Ishikawa (cell line): ENCODE data around the gene EGFLAM.

ENCODE experiments used
- CEBPB ChIP-seq: IDR thresholded peaks from 2 replicates; pipeline ENCODE4 v1.6.1; 2012
- CREB1 ChIP-seq: IDR thresholded peaks from 2 replicates; pipeline ENCODE4 v1.6.1; 2012; ENCODE audit warnings: low read depth
- EGR1 ChIP-seq: IDR thresholded peaks from 2 replicates; pipeline ENCODE4 v1.6.1; 2012
- EP300 ChIP-seq: IDR thresholded peaks from 2 replicates; pipeline ENCODE4 v1.6.1; 2012; ENCODE audit warnings: borderline replicate concordance
- FOXM1 ChIP-seq: IDR thresholded peaks from 2 replicates; pipeline ENCODE4 v1.6.1; 2012; ENCODE audit warnings: low read depth, borderline replicate concordance
- NFIC ChIP-seq: IDR thresholded peaks from 2 replicates; pipeline ENCODE4 v1.6.1; 2012
- RAD21 ChIP-seq: IDR thresholded peaks from 2 replicates; pipeline ENCODE4 v1.6.1; 2012; ENCODE audit warnings: low read depth
- TAF1 ChIP-seq: IDR thresholded peaks from 2 replicates; pipeline ENCODE4 v1.6.1; 2012; ENCODE audit warnings: low read depth, mild to moderate bottlenecking
- TCF12 ChIP-seq: IDR thresholded peaks from 2 replicates; pipeline ENCODE4 v1.6.1; 2012; ENCODE audit warnings: low read depth
- TEAD4 ChIP-seq: IDR thresholded peaks from 2 replicates; pipeline ENCODE4 v1.6.1; 2012
- YY1 ChIP-seq: IDR thresholded peaks from 2 replicates; pipeline ENCODE4 v1.6.1; 2012; ENCODE audit warnings: low read depth
- ZBTB7A ChIP-seq: IDR thresholded peaks from 2 replicates; pipeline ENCODE4 v1.6.1; 2012; ENCODE audit warnings: low read depth
- TF ChIP-seq, protein P1 (sequence below): IDR thresholded peaks from 2 replicates; pipeline ENCODE4 v1.6.1; 2012
- TF ChIP-seq, protein P2 (sequence below): IDR thresholded peaks from 2 replicates; pipeline ENCODE4 v1.6.1; 2012
- TF ChIP-seq, protein P3 (sequence below): IDR thresholded peaks from 2 replicates; pipeline ENCODE4 v1.6.1; 2012; ENCODE audit warnings: low read depth, mild to moderate bottlenecking

Gene EGFLAM

GRCh38 chr5:38445374-38446028, 187.1 kb downstream of the EGFLAM start:
- TF ChIP-seq EGR1, result peak; percentile 29; the same call in 1 of the 2 replicates
- no peak for TF ChIP-seq TCF12

DNA sequence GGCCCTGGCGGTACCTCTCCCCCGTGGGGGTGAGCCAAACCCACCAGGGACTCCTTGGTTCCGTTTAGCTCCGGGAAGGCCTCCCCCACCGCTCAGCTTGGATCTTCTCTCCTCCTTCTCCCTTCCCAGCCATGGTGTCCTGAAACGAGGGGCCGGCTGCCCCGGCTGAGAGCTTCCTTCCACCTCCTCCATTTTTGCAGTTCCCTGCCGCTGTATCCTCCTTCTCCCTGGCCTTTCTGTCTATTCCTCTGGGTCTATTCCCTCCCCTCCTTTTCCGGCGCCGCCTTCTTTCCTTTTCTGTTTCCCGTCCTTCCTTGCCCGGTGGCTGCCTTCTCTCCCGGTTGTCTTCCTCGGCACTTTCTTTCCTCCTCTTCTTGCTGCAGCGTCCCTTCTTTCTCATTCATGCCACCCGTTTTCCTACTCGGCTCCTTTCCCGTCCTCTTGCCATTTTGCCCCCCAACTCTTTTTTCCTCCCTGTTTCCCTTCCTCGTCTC, 187.7 kb downstream of the EGFLAM start:
- TF ChIP-seq EGR1, result no peak
- TF ChIP-seq TEAD4, result no peak
- TF ChIP-seq CEBPB, result no peak
- TF ChIP-seq NFIC, result no peak
- no peak for TF ChIP-seq ZBTB7A
- TF ChIP-seq FOXM1, result no peak

GRCh38 chr5:38447056-38447455, 188.7 kb downstream of the EGFLAM start:
- TF ChIP-seq CEBPB (no peak), EGR1 (no peak)
- TF ChIP-seq, protein P1, sequence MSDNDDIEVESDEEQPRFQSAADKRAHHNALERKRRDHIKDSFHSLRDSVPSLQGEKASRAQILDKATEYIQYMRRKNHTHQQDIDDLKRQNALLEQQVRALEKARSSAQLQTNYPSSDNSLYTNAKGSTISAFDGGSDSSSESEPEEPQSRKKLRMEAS, result no peak

DNA sequence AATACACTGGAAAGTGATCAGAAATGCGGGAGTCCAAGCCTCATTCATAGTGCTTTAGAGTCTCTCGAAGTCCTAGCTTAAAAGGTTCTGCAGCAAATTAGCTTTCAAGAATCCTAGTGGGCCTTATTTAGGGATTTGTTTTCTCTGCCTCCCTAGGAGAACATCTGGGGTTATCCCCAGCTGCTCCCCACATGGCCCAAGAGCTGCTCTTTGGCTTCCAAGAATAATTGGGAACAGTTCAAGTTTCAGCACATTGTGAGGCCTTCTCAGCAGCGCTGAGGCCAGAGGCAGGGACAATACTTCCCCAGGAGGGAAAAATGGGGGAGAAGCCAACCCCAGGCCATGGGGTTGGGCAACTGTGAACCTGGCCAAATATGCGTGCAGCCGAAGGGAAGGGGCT, 189.4 kb downstream of the EGFLAM start:
- TF ChIP-seq YY1 (no peak), EGR1 (no peak), TCF12 (no peak), FOXM1 (no peak), RAD21 (no peak), TEAD4 (no peak), EP300 (no peak)
- TF ChIP-seq, protein P2, sequence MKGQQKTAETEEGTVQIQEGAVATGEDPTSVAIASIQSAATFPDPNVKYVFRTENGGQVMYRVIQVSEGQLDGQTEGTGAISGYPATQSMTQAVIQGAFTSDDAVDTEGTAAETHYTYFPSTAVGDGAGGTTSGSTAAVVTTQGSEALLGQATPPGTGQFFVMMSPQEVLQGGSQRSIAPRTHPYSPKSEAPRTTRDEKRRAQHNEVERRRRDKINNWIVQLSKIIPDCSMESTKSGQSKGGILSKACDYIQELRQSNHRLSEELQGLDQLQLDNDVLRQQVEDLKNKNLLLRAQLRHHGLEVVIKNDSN, result no peak

GRCh38 chr5:38448568-38449350, 190.4 kb downstream of the EGFLAM start:
- TF ChIP-seq ZBTB7A (no peak), TCF12 (no peak), TAF1 (no peak), CEBPB (no peak), TEAD4 (no peak), EP300 (no peak), CREB1 (no peak), YY1 (no peak), NFIC (no peak), RAD21 (no peak), EGR1 (no peak), FOXM1 (no peak)
- TF ChIP-seq, protein P1, result no peak
- TF ChIP-seq, protein P2, result no peak
- TF ChIP-seq, protein P3, sequence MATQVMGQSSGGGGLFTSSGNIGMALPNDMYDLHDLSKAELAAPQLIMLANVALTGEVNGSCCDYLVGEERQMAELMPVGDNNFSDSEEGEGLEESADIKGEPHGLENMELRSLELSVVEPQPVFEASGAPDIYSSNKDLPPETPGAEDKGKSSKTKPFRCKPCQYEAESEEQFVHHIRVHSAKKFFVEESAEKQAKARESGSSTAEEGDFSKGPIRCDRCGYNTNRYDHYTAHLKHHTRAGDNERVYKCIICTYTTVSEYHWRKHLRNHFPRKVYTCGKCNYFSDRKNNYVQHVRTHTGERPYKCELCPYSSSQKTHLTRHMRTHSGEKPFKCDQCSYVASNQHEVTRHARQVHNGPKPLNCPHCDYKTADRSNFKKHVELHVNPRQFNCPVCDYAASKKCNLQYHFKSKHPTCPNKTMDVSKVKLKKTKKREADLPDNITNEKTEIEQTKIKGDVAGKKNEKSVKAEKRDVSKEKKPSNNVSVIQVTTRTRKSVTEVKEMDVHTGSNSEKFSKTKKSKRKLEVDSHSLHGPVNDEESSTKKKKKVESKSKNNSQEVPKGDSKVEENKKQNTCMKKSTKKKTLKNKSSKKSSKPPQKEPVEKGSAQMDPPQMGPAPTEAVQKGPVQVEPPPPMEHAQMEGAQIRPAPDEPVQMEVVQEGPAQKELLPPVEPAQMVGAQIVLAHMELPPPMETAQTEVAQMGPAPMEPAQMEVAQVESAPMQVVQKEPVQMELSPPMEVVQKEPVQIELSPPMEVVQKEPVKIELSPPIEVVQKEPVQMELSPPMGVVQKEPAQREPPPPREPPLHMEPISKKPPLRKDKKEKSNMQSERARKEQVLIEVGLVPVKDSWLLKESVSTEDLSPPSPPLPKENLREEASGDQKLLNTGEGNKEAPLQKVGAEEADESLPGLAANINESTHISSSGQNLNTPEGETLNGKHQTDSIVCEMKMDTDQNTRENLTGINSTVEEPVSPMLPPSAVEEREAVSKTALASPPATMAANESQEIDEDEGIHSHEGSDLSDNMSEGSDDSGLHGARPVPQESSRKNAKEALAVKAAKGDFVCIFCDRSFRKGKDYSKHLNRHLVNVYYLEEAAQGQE, result no peak

DNA sequence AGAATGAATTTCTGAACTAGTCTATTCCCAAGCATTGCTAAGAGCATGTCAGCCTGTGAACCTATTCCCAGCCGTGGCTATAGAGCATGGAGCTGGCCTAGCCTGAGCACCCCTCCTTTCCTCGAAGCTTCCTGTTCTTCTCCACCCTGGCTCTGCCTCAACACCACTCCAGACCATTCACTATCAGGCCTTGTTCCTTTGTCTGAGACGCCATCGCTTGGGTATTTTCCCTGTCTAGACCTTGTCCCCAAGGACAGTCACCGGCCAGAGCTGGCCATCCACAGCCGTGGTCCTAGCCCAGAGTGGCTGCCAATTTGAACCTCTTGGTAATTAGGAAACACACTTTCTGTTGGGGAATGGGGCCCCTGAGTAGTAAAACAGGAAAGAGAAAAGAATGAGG, 192.3 kb downstream of the EGFLAM start:
- TF ChIP-seq, protein P2, result no peak
- TF ChIP-seq CREB1, result no peak
- TF ChIP-seq TCF12, result no peak
- no peak for TF ChIP-seq FOXM1

DNA sequence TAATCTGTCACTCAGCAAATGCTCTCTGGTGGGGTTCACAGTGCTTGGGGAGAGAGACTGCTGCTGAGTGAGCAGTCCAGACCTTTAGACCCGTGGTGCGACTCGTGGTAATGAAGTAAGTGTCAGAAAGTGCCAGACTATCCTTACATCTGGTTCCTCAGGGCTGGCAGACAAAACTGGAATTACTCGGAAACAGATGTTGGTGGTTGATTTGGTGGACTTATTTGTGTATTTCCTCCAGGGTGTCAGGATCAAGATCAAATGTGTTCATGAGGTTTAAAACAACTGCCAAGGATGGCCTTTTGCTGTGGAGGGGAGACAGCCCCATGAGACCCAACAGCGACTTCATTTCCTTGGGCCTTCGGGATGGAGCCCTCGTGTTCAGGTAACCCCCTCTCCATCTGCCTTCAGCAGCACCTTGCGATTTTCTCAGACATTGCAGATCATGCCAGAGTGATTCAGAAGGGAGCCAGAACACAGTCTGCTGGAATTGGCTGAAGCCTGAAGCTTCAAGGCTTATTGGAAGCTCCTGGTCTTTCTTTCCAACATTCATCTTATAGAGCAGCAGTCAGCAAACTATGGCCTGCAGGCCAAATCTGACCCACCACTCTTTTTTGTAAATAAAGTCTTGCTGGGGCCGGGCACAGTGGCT, 192.8 kb downstream of the EGFLAM start:
- TF ChIP-seq FOXM1 (no peak), EP300 (no peak), TAF1 (no peak), NFIC (no peak)
- TF ChIP-seq, protein P1, result no peak

DNA sequence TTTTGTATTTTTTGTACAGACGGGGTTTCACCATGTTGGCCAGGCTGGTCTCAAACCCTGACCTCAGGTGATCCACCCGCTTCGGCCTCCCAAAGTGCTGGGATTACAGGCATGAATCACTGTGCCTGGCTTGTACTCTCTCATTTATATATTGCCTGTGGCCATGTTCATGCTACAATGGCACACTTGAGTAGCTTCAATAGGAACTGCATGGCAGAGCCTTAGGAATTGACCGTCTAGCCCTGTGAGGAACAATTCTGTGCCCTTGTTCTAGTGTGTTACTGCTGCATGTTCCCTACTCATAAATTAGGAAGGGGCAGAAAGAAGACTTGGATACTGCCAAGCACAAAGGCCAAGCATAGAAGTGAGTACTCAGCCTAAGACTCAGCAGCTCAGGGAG, 193.8 kb downstream of the EGFLAM start:
- TF ChIP-seq YY1 (no peak), NFIC (no peak), CEBPB (no peak), EP300 (no peak), TCF12 (no peak), ZBTB7A (no peak), CREB1 (no peak), TEAD4 (no peak), FOXM1 (no peak), RAD21 (no peak), TAF1 (no peak), EGR1 (no peak)
- TF ChIP-seq, protein P3, result no peak
- TF ChIP-seq, protein P1, result no peak
- TF ChIP-seq, protein P2, result no peak
